Measurements from ENCODE around the gene KAT5. TPM values are rescaled to one million over a fixed set of nuclear protein-coding genes. Genes with fewer than 3 reads are reported as not detected.

KAT5 gene
- total RNA-seq, 1 donor from 2014 or later = 31.0 TPM

DNA sequence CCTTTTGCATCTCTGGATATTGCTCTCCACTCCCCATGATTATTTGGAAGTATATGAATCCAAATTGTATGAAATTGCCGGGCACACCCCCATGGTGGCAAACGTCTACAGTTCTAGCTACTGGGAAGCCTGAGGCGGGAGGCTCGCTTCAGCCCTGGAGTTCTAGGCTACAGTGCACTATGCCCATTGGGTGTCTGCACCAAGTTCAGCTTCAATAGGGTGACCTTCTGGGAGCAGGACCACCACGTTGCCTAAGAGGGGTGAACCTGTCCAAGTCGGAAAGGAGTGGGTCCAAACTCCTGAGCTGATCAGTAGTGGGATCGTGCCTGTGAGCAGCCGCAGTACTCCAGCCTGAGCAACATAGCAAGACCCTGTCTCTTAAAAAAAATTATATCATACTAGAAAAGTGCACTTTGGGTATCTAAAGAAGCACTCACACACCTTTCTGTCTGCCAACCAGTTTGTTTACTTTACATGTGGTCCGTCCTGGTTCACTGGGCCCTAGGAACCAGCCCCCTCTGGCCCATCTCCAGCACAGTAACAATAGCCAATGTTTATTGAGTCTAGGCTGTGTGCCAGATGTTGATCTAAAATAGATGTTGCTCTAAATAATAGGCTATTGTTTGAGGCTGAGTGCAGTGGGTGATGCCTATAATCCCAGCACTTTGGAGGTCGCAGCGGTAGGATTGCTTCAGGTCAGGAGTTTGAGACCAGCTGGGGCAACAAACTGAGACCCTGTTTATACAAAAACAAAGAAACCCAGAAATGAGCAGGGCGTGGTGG lies 16.4 kb upstream of the KAT5 start:
- Histone ChIP-seq H3K4me1 (no peaks in the 10 kb centered on the region), H3K27ac (no peak overlapping the region), H3K9me3 (no peaks in the 10 kb centered on the region), H3K4me3 (no peak overlapping the region), H3K36me3 (no peaks in the 10 kb centered on the region), H3K27me3 (no peaks in the 10 kb centered on the region)
- intact Hi-C loops (cut with DNase I) = no loop called here
- no peak for DNase-seq (ENCODE audit: low spot score in 2 of 2)
- TF ChIP-seq, protein P1, sequence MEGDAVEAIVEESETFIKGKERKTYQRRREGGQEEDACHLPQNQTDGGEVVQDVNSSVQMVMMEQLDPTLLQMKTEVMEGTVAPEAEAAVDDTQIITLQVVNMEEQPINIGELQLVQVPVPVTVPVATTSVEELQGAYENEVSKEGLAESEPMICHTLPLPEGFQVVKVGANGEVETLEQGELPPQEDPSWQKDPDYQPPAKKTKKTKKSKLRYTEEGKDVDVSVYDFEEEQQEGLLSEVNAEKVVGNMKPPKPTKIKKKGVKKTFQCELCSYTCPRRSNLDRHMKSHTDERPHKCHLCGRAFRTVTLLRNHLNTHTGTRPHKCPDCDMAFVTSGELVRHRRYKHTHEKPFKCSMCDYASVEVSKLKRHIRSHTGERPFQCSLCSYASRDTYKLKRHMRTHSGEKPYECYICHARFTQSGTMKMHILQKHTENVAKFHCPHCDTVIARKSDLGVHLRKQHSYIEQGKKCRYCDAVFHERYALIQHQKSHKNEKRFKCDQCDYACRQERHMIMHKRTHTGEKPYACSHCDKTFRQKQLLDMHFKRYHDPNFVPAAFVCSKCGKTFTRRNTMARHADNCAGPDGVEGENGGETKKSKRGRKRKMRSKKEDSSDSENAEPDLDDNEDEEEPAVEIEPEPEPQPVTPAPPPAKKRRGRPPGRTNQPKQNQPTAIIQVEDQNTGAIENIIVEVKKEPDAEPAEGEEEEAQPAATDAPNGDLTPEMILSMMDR (IDR thresholded peaks at IDR 0.05) = no peak

GRCh38 chr11:65696802-65697552 lies 15.1 kb upstream of the KAT5 start:
- H3K9me3 ChIP-seq = no peaks in the 10 kb centered on the region
- H3K36me3 ChIP-seq = no peaks in the 10 kb centered on the region
- H3K4me3 ChIP-seq = no peak overlapping the region
- intact Hi-C loops (cut with DNase I) = no loop called here
- no peak for DNase-seq (ENCODE audit: low spot score in 2 of 2)
- no peaks in the 10 kb centered on the region for H3K4me1 ChIP-seq
- no peak overlapping the region for H3K27ac ChIP-seq
- TF ChIP-seq, protein P1 (IDR thresholded peaks at IDR 0.05) = no peak
- H3K27me3 ChIP-seq = no peaks in the 10 kb centered on the region

GRCh38 chr11:65698205-65698604 lies 13.8 kb upstream of the KAT5 start:
- TF ChIP-seq, protein P1 (IDR thresholded peaks at IDR 0.05) = no peak
- H3K27ac ChIP-seq = no peak overlapping the region
- intact Hi-C loops (cut with DNase I) = no loop called here

DNA sequence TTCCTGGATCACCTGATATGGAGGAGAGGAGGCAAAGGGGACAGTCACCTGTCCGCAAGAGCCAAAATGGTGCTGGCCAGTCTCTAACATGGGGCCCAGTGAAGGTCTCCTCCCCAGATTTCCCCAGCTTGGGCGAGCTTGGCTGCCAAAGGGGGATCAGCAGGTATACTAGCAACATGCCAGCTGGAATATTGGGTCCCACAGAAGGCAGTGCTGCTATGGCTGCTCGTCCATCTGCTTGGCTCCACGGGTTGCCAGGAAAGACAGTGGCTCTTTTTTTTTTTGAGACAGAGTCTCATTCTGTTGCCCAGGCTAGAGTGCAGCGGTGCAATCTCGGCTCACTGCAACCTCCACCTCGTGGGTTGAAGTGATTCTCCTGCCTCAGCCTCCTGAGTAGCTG lies 12.7 kb upstream of the KAT5 start:
- no peak for DNase-seq (ENCODE audit: low spot score in 2 of 2)
- Histone ChIP-seq H3K9me3 (no peaks in the 10 kb centered on the region), H3K27ac (no peak overlapping the region), H3K4me1 (no peaks in the 10 kb centered on the region), H3K4me3 (no peak overlapping the region), H3K27me3 (no peaks in the 10 kb centered on the region), H3K36me3 (no peaks in the 10 kb centered on the region)
- TF ChIP-seq, protein P1 (IDR thresholded peaks at IDR 0.05) = no peak
- intact Hi-C loops (cut with DNase I) = no loop called here

More at GRCh38 chr11:65698205-65698604, 13.8 kb upstream of the KAT5 start:
- Histone ChIP-seq H3K9me3 (no peaks in the 10 kb centered on the region), H3K4me1 (no peaks in the 10 kb centered on the region), H3K36me3 (no peaks in the 10 kb centered on the region), H3K4me3 (no peak overlapping the region), H3K27me3 (no peaks in the 10 kb centered on the region)
- DNase-seq (ENCODE audit: low spot score in 2 of 2) = no peak

GRCh38 chr11:65700399-65700798 lies 11.7 kb upstream of the KAT5 start:
- intact Hi-C loops (cut with DNase I) = no loop called here

More at GRCh38 chr11:65700399-65700798, 11.7 kb upstream of the KAT5 start:
- H3K36me3 ChIP-seq = no peaks in the 10 kb centered on the region
- H3K27me3 ChIP-seq = no peaks in the 10 kb centered on the region
- H3K9me3 ChIP-seq = no peaks in the 10 kb centered on the region
- TF ChIP-seq, protein P1 (IDR thresholded peaks at IDR 0.05) = no peak
- H3K4me3 ChIP-seq = no peak overlapping the region
- DNase-seq (ENCODE audit: low spot score in 2 of 2) = no peak
- no peak overlapping the region for H3K27ac ChIP-seq
- H3K4me1 ChIP-seq = no peaks in the 10 kb centered on the region

Measured in ascending aorta (tissue), 2 donors.